IPS DF 19.7 (cell line): ENCODE data around the gene WNT5A.
"Not testable (repeated sequence)": the region's sequence is repeated elsewhere in the genome, so short reads cannot be mapped to it uniquely, and the experiment has no call there.

Experiments
- DNase-seq: peaks from one replicate; pipeline ENCODE4 v3.0.0-alpha.2; 2013; ENCODE audit warnings: low read depth, low spot score

WNT5A gene

DNA sequence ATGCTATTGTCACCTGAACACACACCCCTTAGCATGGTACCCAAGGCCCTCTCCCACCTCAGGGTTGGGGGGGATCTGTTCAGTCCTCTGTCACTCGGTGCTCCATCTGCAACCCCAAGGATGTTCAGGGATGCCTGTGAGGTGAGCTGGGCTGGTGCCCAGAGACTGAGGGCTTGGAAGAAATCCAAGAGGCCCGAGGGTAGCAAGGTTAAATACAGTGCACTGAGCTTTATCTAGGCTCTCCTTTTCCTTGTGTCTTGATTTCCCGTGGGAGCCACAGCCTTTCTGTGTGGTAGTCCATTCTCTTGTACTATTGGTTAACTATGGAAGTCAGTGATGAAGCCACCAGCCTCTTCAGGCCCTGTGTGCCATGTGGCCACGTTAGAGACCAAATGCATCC, 18.7 kb upstream of the WNT5A start:
- DNase-seq: no peak

DNA sequence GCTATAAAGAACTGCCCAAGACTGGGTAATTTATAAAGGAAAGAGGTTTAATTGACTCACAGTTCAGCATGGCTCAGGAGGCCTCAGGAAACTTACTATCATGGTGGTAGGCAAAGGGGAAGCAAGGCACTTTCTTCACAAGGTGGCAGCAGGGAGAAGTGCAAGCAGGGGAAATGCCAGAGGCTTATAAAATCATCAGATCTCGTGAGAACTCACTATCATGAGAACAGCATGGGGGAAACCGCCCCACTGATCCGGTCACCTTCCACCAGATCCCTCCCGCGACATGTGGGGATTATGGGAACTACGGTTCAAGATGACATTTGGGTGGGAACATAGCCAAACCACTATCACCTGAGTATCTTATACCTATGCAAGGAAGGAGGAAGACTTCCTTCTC, 18.0 kb upstream of the WNT5A start:
- DNase-seq: not testable (repeated sequence)

DNA sequence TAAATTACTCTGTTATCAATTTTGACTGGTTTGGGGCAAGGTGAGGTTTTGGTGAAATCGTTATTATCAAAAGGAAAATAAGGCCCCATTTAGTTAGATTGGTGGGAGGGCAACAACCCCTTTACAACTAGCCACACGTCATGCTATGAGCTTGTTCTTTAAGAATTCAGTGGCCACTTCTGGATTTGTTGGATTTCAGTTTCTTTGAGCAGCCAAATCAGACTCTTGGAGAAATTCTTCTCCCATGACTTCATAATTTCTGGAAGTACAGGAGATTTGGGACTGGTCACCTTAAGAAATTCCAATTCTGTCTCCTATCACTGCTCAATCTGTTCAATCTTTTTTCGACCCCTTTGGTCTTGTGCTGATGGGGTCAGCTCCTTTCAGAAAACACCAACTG, 14.8 kb upstream of the WNT5A start:
- no peak for DNase-seq

DNA sequence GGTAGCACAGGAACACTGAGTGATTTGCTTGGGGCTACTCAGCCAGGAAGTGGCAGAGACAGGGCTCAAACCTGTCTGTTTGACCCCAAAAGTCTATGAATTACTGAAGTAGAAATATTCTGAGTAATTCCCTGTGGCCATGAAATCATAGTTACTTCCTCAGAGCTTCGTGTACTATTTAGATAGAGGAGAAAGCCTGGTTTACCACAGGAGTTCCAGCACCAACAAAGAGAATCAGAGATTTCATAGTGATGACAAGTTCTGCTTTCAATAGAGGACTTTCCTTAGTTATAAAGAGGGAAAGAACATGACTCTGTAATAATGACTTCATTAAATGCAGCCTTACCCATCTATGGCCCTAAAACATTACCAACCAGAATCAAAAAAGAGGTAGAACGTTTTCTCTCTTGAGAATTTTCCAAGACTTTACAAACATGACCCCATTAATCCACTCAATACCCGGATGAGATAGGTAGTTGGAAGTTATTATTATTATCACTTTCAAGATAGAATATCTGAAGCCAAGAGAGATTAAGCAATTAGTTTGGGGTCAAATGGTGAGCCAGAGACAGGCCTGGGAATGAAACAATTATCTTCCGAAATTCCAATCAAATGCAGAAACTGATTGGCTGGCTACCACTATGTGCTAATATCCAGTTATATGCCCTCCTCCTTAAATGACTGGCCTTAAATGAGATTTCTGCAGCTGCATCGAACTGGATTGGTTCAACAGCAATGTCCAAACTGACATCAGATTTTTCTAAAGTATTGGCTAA, 13.6 kb upstream of the WNT5A start:
- no peak for DNase-seq

DNA sequence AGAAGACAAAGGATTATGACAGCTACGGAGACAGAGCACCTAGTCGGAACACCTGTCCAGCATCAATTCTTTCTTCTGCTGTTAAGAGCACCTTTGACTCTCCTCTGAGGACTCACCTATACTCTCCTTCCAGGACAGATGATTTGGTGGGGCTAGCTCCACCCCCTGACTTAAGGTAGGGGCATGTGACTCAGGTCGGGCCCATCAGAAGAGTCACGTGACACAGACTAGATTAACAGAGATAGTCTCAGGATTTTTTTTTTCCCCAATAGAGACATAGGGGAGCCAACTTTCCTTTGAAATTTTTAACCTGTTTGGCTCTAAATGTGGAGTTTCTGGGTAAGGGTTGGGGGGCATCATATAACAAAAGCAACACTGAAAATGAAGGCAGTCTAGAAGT, 11.4 kb upstream of the WNT5A start:
- DNase-seq: no peak

DNA sequence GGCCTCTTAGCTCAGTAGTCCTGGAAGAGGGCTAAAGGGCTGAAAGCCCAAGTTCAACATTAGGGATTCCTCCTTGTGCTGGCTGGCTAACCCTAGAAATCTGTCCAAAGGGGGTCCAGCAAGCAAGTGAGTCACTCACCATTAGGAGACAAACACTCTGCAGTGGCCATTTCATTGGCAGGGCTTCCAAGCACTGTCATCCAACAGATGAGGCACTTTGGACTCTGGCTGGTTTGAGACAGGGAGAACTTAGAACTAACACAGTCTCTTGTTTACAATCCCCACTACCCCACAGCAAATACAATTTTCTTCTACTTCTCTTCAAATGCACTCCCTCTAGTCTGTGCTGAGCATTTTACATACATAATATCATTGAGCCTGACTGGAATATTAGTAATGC, 10.1 kb upstream of the WNT5A start:
- no peak for DNase-seq

DNA sequence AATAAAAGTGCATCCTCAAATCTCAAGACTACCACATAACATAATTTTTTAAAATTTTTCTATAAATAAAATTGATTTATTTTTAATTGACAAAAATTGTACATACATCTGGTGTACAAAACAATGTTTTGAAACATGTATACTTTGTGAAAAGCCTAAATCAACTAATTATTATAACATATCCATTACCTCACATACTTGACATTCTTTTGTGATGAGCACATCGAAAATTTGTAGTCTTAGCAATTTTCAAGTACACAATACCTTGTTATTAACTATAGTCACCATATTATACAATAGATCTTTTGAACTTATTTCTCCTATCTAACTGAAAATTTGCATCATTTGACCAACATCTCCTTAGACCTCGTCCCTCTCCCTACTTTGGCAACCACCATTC, 7.9 kb upstream of the WNT5A start:
- DNase-seq: no peak

DNA sequence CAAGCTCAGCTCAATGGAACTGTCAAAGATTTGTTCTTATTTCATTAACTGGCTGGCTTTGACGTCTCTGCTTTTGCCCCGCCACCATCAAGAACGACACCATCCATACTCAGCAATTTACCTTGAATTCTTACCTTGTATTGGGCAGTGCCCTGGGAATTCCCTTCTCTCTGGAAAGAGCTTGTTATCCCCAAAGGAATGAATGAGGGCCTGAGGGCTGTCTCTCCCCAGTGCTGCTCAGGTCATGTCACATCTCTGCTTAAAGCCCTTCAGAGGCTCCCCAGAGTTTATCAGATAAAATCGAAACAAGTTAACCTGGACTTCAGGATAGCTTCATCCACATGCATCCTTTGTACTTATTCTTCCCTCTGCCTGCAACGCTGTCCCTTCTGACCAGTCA, 5.9 kb upstream of the WNT5A start:
- DNase-seq: no peak

DNA sequence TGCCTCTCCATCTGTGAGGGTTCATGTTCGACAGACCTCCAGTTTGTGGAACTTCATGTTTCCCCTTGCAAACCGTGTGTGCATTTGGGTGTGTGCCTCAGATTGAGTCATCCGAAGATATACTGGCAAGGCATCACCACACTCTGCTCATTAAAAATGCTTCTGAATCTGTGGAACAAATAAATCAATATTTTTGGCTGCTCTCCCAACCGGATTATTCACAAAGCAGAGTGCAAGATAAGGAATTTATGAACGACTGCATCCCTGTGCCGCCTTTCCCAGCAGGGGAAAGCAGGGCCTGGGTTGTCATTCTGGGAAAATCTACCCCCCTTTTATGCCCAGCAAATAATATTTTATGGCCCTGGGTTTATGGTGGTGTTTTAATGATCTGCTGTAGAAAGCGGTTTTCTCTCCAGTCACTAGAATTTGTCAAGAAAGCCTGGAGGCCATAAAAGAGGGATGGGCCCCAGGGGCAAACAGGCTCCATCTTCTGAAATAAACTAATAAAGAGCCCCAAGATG, 4.2 kb upstream of the WNT5A start:
- no peak for DNase-seq

DNA sequence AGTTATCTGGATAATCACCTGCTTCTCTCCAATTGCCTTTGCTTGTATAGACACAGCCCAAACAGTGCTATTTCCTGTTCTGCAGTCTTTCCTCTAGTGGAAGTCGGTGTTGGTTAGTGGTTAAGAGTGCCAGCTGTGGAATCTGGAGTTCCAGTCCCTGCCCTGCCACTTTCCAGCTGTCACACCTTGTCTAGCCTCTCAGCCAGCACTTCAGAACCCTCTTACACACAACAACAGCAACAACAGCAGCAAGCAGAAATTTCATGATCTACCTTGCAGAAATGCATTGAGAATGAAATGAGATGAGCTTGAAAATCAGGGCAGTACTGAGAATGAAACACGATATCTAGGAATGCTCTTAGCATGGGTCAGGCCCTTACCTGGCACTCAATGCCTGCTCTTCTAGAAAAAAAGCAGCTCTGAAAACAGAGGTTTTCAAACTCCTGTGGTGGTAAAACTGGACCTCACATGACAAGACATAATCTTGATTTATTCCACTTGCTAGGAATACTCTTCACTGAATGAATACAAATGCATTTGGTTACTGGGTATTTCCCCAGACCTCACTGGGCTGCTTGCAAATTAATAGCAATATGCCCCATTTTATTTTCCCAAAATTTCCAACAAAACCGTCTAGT, 3.3 kb upstream of the WNT5A start:
- no peak for DNase-seq

DNA sequence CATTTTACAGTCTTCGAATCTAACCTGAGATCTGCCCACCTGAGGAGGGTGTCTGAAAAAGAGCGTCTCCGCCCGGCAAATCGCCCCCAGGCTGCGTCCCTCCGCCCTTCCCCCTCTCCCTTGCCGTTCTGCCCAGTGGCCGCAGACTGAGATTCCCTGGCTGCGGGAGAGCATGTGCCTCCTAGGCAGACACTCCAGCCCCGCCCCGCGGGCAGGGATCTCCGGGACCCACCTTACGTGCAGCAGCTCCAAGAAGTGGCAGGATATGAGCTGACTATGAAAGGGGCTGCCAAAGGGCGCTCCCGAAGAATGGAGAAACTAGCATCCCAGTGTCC, 2.7 kb upstream of the WNT5A start:
- DNase-seq: no peak

DNA sequence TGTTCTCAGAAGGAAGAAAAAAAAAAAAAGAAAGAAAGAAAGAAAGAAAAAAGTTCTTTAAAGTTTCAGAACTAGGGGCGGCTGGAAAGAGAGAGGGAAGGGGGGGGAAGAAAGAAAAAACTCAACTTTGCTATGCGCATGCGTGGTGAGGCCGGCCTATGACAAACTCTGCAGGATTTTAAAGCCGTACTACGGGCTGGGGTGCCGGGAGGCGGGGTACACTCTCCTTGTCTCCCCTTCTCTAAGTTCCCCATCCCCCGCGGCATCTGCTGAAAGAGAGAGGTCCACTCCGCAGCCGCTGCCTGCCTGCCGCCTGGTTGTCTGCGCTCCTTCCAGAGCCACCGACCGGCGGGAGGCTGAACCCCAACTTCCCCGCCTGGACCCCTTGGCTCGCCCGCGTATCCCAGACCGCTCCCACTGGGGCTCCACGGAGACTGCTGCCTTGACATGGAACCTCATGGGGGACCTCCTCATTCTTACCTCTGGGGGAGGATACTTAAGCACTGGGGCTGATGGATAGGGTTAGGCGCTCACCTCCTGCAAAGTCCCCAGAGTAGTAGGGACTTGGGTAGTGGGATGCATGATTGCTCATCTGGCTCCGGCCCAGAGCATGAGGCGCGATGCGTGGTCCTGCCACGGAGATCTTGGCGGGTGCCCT, 1.4 kb upstream of the WNT5A start:
- DNase-seq: no peak

DNA sequence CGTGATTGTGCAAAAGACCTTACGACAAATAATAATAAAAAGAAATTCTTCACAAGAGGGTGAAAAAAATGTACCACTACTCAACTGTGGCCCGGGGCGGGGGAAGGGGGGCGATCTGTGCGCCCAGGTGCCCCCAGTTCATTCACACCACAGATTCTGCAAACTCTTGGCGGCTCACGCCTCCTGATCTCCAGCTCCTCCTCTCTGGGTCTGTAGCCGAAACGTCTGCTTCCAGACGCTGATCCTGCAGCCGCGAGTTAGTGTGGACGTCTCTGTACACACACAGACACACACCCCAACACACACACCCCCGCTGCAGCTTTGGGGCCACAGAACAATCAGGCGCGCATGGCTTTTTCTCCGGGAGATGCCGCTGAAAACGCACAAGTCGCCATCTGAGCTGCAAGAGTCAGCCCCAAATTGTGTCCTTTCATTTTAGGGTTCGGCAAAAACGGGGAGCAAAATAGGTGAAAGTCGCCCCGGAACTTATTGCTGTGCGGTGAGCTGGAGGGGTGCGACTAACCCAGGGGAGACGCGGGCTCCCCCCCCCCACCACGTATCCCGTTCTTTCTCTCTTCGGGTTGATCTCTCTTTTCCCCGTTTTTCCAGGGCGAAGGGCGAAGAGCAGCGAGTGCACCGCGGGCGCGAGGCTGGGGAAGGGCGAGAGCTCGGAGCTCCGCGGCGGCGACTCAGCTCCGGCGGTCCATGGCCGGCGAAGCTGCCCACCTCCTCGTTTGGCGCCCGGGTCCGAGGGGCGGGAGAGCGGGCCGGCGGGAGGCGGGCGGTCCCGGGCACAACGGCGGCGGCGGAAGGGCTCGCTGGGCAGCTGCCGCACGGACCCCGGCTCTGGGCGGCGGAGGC, 505 bp upstream of the WNT5A start:
- no peak for DNase-seq

DNA sequence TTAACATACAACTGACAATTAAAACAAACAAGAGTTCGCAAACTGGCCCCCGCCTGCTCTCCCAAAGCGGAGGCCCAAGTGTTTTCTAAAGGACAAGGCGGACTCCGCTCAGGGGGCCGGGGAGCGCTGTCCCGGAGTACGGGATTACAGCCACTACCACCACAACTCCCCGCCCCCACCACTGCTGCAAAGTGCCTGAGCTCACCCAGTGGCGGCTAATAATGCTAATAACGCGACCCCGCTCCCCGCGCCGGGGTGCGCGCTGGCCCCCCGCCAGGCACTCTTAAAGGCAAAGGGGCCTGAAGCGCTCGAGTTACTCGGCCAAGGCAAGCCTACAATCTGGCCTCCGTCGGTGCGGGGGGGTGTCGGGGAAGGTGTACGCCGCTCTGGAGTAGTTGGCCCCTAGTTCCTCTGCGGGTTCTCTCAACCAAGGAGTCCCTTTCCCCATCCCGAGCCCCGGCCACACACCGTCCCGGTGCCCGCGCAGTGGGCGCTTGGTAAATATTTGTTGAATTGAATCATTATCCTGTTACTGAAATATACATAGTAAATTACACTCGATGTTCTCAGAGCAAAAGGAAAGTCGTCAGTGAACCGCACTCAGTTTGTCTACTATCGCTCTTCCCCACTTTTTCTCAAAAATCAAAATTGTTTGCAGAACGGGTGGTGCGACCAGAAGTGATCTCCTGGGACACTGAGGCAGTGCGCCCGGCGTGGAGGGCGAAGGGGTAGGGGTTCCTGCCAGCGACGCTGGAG, 827 bp downstream of the WNT5A start:
- DNase-seq: no peak

DNA sequence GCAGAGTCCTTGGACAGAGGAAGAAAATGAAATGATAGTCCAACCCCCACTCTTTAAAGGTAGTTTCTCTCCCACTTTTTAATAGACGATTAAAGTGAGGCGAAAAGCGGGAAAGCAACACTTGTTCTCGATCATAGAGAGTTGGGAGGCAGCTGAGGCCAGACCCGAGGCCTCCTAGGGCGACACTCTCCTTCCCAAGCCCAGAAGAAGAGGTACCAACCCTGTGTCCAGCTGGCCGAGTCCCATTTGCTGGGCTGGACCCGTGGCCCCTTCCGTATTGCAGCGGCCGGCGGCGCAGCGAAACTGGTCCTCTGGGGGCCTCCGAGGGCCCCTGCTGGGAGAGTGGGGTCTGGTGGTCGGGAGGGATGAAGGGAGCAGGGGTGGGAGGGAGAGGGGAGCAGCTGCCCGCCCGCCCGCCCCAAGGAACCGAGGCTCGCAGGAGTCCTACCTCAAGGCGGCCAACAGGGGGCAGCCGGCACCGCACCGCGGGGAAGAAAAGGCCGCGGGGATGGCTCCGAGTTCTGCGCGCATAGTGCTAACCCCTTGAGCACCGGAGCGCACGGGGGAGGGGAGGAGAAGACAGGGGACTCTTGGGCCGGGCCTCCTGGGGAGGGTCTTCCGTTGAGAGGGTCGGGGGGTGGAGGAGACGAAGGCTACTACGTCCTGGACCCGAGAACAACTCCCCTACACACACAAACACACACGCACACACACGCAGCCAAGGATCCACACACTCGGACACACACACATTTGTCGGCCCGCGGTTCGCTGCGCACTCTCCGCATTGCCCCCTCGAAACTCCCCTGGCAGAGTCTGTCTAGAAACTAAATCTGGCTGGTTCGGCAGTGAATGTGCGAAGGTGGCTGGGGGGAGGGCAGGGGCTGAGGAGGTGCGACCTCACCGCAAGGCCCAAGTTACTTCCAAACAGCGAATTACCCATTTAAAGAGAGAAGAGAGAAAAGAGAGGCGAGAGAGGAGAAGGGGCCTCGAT, 2.0 kb downstream of the WNT5A start:
- no peak for DNase-seq

DNA sequence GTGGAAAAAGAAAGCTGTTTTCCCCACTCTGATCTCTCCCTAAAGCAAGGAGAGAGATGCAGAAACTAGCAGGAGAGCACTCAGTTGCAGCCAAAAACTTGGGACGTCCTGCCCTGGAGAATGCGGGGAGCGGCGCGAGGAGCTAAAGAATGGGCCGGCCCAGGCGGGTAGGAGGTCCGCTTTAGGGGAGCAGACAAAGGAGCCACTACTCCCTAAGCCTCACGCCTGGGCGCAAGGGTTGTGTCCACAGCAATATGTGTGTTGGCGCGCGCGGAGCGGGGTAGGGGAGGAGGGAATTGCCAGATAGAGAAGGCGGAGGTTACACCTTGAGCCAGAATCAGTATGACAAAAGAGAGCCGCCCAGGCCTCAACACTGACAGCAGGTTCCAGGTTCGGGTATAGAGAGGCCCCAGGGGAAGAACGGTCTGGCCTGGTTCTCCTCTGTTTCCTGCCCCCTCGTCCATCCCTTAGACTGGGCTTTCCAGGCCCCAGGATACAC, 2.9 kb downstream of the WNT5A start:
- DNase-seq: no peak

DNA sequence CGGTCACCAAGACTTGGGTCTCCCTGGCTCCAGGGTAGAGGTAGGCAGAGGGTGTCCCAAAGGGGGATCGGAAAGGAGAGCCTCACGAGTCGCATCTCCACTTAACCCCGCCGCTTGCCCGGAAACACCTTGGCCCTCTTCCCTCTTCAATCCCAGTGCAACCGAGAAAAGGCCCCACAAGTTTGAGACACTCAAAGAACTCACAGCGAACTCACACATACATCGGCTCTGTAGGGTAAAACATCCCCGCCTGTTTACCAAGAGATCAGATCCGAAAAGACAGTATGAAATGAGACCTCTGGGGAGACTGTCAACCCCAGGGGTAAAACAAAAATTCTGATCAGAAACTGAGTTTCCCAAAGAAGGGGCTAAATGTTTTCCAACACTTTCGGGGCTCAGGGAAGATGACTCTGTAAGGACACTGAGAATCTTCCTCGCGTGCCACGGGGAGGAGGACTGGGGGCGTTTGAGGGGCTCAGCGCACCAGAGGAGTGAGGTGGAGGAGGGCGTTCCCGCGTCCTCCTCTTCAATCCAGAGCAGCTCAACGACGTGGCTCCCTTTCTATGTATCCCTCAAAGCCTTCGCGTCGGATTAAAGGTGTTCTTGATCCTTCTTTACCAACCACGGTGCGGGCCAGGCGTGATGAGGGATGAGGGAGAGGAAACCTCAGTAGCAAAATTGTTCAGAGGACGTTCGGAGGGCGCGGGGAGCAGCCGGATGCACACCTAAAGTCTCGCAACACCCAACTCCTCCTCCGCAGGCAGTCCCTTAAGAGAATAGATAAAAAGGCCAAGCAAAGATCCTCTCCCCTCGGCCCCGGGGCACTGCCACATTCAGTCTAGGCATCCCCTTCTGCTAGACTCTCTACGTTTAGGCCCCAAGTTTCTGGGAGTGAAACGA, 3.7 kb downstream of the WNT5A start:
- no peak for DNase-seq

DNA sequence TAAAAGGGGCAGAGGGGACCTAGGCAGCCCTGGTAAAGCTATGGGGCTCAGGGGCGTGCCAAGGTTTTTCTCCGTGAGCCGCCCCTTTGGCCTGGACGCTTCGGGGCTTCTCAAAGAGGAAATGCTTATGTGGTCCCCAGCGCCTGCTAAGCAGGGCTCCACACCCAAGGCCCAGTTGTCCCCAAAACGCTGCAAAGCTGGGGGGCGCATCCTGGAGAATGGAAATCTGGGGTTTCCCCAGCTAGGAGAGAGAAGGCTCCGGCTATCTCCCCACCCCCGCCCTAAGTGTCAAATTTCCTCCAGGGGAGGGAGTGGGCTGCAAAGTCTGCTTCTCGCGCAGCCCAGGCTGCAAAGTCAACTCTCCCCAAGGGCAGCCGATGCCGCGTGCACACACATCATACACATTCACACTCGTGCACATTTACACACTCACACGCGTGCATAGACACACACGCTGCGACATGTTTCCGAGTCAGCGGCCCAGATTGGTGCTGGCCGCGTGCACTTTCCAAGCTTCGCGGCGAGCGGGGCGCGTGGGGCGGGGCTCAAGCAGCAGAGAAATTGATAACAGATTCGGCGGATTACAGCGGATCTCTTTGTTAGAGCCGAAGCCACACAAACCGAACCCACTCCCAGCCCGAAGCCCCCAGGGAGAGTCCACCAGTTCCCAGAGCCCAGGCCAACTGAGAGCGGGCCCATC, 4.5 kb downstream of the WNT5A start:
- no peak for DNase-seq
